ENCODE results near the gene KMT2A.

The KMT2A gene

DNA sequence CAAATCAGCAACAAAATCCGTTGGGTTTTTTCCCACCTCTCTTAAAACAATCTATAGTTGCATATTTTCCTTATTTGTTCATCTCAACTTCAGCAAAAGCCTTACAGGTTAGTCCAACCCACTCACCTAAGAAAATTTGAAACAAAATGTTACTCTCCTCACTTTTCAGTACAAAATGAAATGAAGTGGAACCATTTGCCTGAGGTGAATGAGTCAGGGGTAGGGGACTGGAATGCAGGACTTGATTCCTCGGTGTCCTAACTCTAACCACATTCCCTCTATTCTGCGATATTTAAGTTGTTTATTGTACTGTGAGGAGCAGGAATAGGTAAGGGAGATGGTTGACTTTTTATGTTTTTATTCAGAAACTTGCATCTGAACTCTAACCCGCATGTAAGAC, 18.5 kb upstream of the KMT2A start:
- Mint-ChIP-seq H3K4me1 (no peaks in the 10 kb centered on the region), H3K9me3 (no peaks in the 10 kb centered on the region), H3K27ac (no peak overlapping the region), H3K27me3 (no peaks in the 10 kb centered on the region), H3K36me3 (no peaks in the 10 kb centered on the region), H3K4me3 (no peak overlapping the region)

- no peaks in the 10 kb centered on the region for H3K27me3 Mint-ChIP-seq
- no peaks in the 10 kb centered on the region for H3K9me3 Mint-ChIP-seq
- no peaks in the 10 kb centered on the region for H3K4me1 Mint-ChIP-seq
- H3K36me3 Mint-ChIP-seq: no peaks in the 10 kb centered on the region
- no peak overlapping the region for H3K4me3 Mint-ChIP-seq
- H3K27ac Mint-ChIP-seq: no peak overlapping the region
Measured at GRCh38 chr11:118418766-118419165, 17.5 kb upstream of the KMT2A start.

- Mint-ChIP-seq H3K36me3 (no peaks in the 10 kb centered on the region), H3K27ac (no peak overlapping the region), H3K4me1 (no peaks in the 10 kb centered on the region), H3K9me3 (no peaks in the 10 kb centered on the region), H3K4me3 (no peak overlapping the region), H3K27me3 (no peaks in the 10 kb centered on the region)
Measured at GRCh38 chr11:118427707-118428106, 8.6 kb upstream of the KMT2A start.

DNA sequence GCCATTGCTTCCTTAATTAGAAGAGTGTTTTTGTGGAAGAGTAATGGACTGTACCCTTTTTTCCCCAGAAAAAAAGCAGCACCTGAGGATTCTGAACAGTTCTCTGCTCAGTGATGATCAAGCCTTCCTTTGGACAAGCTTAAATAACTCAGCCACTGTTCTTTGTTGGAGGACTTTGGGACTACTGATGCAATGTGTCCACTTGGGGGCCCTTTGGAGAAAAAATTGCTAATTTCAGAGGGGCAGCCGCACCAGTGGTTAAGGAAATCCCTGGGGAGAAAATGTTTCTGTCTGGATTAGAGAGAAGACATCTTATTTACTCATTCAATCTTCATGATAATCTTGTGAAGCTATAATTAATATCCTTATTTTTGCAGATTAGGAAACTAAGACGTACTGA, 5.3 kb upstream of the KMT2A start:
- Mint-ChIP-seq H3K36me3 (no peaks in the 10 kb centered on the region), H3K27me3 (no peaks in the 10 kb centered on the region), H3K27ac (no peak overlapping the region), H3K4me3 (no peak overlapping the region), H3K9me3 (no peaks in the 10 kb centered on the region), H3K4me1 (peaks cover 8% of the 10 kb centered on the region)

DNA sequence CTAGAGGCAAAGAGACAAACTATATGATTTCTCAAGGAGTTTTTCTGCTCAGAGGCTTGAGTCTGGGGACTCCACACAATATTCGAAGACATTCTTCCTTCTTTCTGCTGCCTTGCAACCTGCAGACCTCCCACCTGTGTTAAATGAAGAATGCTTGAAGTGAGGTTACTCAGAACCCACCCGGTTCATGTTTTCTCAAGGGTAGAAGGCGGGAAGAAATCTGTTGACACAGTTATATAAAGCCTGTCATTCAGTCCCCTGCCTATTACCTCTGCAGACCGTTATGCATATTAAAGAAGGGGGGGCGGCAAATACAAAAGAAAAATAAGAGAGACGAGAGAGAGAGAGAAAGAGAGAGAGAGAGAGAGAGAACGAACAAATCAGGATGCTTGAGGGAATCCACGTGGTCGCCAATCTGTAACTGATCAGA, 2.2 kb upstream of the KMT2A start:
- Mint-ChIP-seq H3K4me1 (peaks cover 15% of the 10 kb centered on the region), H3K27ac (peak overlapping the region; percentile 97), H3K27me3 (no peaks in the 10 kb centered on the region), H3K9me3 (no peaks in the 10 kb centered on the region), H3K36me3 (no peaks in the 10 kb centered on the region), H3K4me3 (peak overlapping the region; percentile 92)

DNA sequence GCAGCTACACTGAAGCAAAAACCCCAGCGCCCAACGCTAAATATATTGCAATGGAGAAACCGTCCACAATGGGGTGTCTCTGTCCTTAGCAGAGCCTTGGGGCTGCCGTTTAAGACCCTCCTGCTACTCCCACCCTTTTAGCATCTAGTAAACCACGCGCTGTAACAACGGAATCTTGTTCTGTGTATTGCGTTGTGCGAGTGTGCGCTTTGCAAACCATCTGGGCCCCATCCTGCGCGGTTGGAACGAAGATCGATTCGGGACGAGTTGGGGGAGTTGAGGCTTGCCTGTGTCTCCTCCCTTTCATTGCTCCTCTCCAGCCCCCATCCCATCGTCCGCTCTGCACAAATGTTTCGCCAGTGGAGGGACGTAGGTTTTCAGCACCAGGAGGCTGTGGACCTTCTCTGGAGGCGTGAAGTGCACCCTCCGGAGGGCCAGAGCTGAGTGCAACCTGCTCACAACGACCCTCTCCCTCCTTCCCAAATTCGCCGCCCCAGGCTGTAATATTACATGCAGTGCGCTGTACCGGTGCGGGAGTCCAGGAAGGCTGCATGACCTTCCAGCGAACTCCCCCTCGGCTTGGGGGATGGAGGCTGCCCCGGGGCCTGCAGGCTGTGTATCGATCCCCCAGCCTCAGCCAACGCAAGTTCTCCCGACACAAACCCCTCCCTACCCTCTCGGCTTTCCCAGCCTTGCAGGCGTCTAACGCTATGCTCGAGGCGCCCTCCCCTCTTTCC, 1.6 kb upstream of the KMT2A start:
- Mint-ChIP-seq H3K27me3 (no peaks in the 10 kb centered on the region), H3K36me3 (no peaks in the 10 kb centered on the region), H3K9me3 (no peaks in the 10 kb centered on the region), H3K4me1 (peaks cover 20% of the 10 kb centered on the region), H3K4me3 (peak overlapping the region; percentile 92), H3K27ac (peak overlapping the region; percentile 97)

- peaks cover under 1% of the 10 kb centered on the region for H3K36me3 Mint-ChIP-seq
- H3K9me3 Mint-ChIP-seq: no peaks in the 10 kb centered on the region
- H3K27ac Mint-ChIP-seq: peak overlapping the region; percentile 97
- H3K27me3 Mint-ChIP-seq: no peaks in the 10 kb centered on the region
- H3K4me3 Mint-ChIP-seq: peak overlapping the region; percentile 92
- peaks cover 27% of the 10 kb centered on the region for H3K4me1 Mint-ChIP-seq
Measured at GRCh38 chr11:118435290-118435892, 901 bp upstream of the KMT2A start.

- Mint-ChIP-seq H3K9me3 (no peaks in the 10 kb centered on the region), H3K27me3 (no peaks in the 10 kb centered on the region), H3K4me1 (peaks cover 40% of the 10 kb centered on the region), H3K36me3 (peaks cover 2% of the 10 kb centered on the region), H3K27ac (peak overlapping the region; percentile 93), H3K4me3 (peak overlapping the region; percentile 88)
Measured at GRCh38 chr11:118436639-118437207, 431 bp downstream of the KMT2A start.

DNA sequence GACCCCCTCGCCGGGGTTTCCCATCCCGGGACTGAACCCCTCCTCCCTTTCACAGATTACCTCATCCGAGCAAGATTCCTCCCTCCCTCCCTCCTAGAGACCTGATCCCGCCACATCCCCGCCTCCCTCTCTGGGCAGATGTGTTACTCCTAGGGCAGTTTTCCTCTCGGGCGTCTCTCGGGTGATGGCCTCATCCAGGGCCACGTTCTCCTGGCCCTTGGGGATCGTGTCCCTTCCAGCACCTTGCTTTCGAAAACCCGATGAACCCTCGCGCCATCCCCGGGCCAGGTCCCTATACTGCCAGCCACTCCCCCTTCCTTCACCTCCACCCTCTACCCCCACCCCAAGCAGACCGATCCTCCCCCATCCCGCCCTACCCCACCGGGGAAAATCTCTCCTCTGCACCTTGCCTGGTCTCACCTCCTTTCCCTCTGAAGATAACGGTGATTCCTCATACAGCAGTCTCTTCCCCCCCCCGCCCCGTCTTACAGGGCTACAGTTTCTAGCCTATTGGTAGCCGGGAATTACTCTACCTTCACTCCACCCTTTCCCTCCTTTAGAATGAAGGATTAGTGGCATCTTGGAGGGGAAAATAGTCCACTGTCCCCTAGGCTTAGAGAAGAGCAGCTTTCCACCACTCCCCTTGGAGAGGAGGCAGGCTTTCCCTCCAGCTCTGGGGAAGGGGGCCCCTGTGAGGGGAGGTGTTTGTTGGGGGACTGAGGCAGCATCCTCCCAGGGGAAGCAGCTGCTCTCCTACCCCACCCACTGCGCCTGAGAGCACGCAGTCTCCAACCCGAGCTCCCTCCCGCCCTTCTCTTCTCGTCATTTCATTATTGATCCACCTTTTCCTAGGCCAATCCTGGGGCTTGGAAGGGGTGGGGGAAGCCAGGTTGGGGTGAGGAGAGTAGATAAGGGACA, 1.2 kb downstream of the KMT2A start:
- Mint-ChIP-seq H3K27ac (peak overlapping the region; percentile 93), H3K36me3 (peaks cover 5% of the 10 kb centered on the region), H3K27me3 (no peaks in the 10 kb centered on the region), H3K4me1 (peaks cover 48% of the 10 kb centered on the region), H3K4me3 (peak overlapping the region; percentile 88), H3K9me3 (no peaks in the 10 kb centered on the region)

GRCh38 chr11:118438314-118438931, 2.1 kb downstream of the KMT2A start:
- no peaks in the 10 kb centered on the region for H3K27me3 Mint-ChIP-seq
- peak overlapping the region; percentile 88 for H3K4me3 Mint-ChIP-seq
- H3K4me1 Mint-ChIP-seq: peaks cover 57% of the 10 kb centered on the region
- H3K9me3 Mint-ChIP-seq: no peaks in the 10 kb centered on the region
- peaks cover 5% of the 10 kb centered on the region for H3K36me3 Mint-ChIP-seq
- peak overlapping the region; percentile 93 for H3K27ac Mint-ChIP-seq

GRCh38 chr11:118439646-118440045, 3.4 kb downstream of the KMT2A start:
- Mint-ChIP-seq H3K9me3 (no peaks in the 10 kb centered on the region), H3K27ac (peak overlapping the region; percentile 87), H3K4me1 (peaks cover 62% of the 10 kb centered on the region)

DNA sequence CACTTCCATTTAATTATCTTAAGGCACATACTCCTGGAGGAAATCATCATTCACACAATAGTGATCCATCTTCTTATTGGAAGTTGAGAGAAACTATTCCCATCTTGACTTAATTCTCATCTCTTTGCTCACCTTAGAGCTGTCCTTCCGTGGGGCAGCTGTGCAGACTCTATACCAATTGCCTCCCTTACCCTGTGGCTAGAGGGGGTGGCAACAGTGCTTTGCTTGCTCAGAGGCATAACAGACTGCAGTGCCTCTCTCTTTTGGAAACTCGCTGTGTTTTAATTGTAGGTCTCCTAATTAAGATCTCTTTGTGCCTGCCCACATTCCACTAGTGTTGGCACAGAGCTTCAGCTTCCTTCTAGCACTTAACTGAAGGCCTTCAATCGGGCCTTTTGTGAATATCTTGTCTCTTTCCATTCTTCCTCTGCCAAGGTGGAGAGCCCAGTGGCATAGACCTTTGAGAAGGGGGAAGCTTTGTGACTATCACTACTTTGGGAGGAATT, 5.5 kb downstream of the KMT2A start:
- H3K4me1 Mint-ChIP-seq: peaks cover 80% of the 10 kb centered on the region
- H3K27me3 Mint-ChIP-seq: no peaks in the 10 kb centered on the region
- H3K9me3 Mint-ChIP-seq: no peaks in the 10 kb centered on the region
- H3K27ac Mint-ChIP-seq: peak overlapping the region; percentile 60
- H3K4me3 Mint-ChIP-seq: peak overlapping the region; percentile 40
- peaks cover 10% of the 10 kb centered on the region for H3K36me3 Mint-ChIP-seq

More at GRCh38 chr11:118439646-118440045, 3.4 kb downstream of the KMT2A start:
- H3K27me3 Mint-ChIP-seq: no peaks in the 10 kb centered on the region
- peak overlapping the region; percentile 88 for H3K4me3 Mint-ChIP-seq
- peaks cover 8% of the 10 kb centered on the region for H3K36me3 Mint-ChIP-seq

DNA sequence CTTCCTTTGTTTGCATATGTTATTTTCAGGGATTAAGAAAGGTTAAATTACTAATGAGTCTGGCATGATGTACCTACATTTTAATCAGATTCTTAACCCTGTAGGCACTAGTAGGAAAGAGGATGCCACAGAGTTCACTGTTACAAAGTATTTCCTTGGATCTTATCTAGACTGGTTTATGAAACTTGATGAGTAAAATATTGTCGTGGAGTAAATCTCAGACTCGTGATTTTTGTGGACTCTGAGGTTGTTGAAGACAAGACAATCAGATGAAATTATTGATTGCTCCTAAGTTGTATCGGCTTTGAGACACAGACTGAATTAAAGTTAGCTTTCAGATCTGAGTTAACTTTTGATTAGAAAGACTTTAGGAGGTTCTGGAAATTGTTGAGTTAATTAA, 6.0 kb downstream of the KMT2A start:
- Mint-ChIP-seq H3K9me3 (no peaks in the 10 kb centered on the region), H3K36me3 (peaks cover 10% of the 10 kb centered on the region), H3K4me1 (peaks cover 85% of the 10 kb centered on the region), H3K27me3 (no peaks in the 10 kb centered on the region), H3K4me3 (peak overlapping the region; percentile 40), H3K27ac (peak overlapping the region; percentile 60)

DNA sequence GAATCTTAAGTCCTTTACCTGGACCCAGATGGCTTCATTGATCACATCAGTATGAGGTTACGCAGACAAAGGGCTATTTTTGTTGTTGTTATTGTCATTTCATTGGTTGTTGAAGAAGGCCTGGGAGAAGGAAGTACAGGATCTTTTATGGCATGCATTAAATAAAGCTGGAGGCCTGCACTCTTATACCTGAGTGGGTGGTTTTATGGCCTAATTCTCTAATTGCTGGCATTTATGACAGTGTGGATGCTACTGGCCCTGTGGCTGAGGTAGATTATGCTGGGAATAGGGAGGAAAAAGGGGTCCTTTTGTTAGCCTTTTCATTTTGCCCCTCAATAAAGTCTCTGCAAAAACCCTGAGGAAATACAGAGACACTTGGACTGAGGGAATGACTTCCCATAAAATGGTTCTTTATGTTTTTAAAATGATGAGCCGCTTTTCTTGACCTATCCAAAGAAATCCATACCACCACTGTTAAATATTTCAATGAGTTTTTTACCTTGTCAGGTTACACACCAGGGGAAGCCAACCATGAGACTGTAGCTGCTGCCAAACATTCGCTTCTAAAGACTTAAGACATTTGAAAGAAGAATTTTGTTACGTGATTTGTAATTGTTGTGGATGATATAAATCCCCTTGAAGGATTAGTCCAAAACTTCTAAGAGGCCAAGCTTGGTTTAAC, 6.8 kb downstream of the KMT2A start:
- peak overlapping the region; percentile 60 for H3K27ac Mint-ChIP-seq
- H3K9me3 Mint-ChIP-seq: no peaks in the 10 kb centered on the region
- H3K4me3 Mint-ChIP-seq: peak overlapping the region; percentile 52
- no peaks in the 10 kb centered on the region for H3K27me3 Mint-ChIP-seq
- peaks cover 93% of the 10 kb centered on the region for H3K4me1 Mint-ChIP-seq
- H3K36me3 Mint-ChIP-seq: peaks cover 13% of the 10 kb centered on the region
